HG03280 (cell line): ENCODE measurements around the gene DEFB132.
A peak's percentile ranks its signal among the peaks of the same experiment; 100 is the strongest.

Experiments used
- ATAC-seq: cut with Tn5 transposase; IDR thresholded peaks from one replicate; pipeline ENCODE4 v1.9.1; 2021; ENCODE audit warnings: mild to moderate bottlenecking, moderate library complexity; ENCODE audit not compliant: unreplicated experiment

The DEFB132 gene

GRCh38 chr20:295804-296203 is 38.3 kb downstream of the DEFB132 start:
- ATAC-seq = no peak

GRCh38 chr20:297098-297924 is 39.8 kb downstream of the DEFB132 start, which contains the start of gene ZCCHC3:
Gene ZCCHC3 (plus strand): TSS chr20:297570. CDS start chr20:297587, 17 bp downstream.
- peak; percentile 81 for ATAC-seq

GRCh38 chr20:297925-298775 is 40.6 kb downstream of the DEFB132 start:
- ATAC-seq = peak; percentile 25

GRCh38 chr20:298776-299391 is 41.4 kb downstream of the DEFB132 start:
- ATAC-seq = no peak

- ATAC-seq = no peak
Observed at GRCh38 chr20:300345-300990, 42.9 kb downstream of the DEFB132 start.

GRCh38 chr20:301886-302848 is 44.6 kb downstream of the DEFB132 start:
- ATAC-seq = no peak

- no peak for ATAC-seq
Observed at GRCh38 chr20:305745-306144, 48.2 kb downstream of the DEFB132 start.

- no peak for ATAC-seq
Observed at GRCh38 chr20:308427-309038, 51.0 kb downstream of the DEFB132 start.

GRCh38 chr20:309306-309840 is 51.8 kb downstream of the DEFB132 start:
- ATAC-seq = no peak

- ATAC-seq = peak; percentile 98
Observed at GRCh38 chr20:309841-310644, 52.5 kb downstream of the DEFB132 start.

- no peak for ATAC-seq
Observed at GRCh38 chr20:310645-311044, 53.1 kb downstream of the DEFB132 start.
